HUES64 (cell line): Measurements from ENCODE around the gene GRID1.
"Not testable (repeated sequence)": the region's sequence is repeated elsewhere in the genome, so short reads cannot be mapped to it uniquely, and the experiment has no call there.

Source experiments
- H3K27ac ChIP-seq: 2 replicates; pipeline ENCODE4 v1.7.0; 2013; ENCODE audit warnings: low read depth, low read length, inconsistent platforms
- H3K27me3 ChIP-seq: 2 replicates; pipeline ENCODE4 v1.6.1; 2013; ENCODE audit warnings: mild to moderate bottlenecking, low read length; ENCODE audit not compliant: insufficient read depth
- H3K36me3 ChIP-seq: 2 replicates; pipeline ENCODE4 v1.6.1; 2013; ENCODE audit warnings: mild to moderate bottlenecking, low read length; ENCODE audit not compliant: insufficient read depth
- H3K4me1 ChIP-seq: 2 replicates; pipeline ENCODE4 v1.6.1; 2013; ENCODE audit warnings: mild to moderate bottlenecking, low read length, moderate library complexity; ENCODE audit not compliant: insufficient read depth
- H3K4me3 ChIP-seq: 2 replicates; pipeline ENCODE4 v1.5.1; 2013; ENCODE audit warnings: mild to moderate bottlenecking, low read length, moderate library complexity
- H3K9ac ChIP-seq: 2 replicates; pipeline ENCODE4 v1.6.1; 2013; ENCODE audit warnings: mild to moderate bottlenecking, low read depth, low read length
- H3K9me3 ChIP-seq: 2 replicates; pipeline ENCODE4 v1.6.1; 2013; ENCODE audit warnings: low read depth, low read length; ENCODE audit not compliant: insufficient read depth
- WGBS: fragments of 150-250, 120-280 bp; methylation state at CpG from one replicate; pipeline ENCODE4 v1.1.7; 2013; ENCODE audit warnings: missing lambda C conversion rate; 5-methylcytosine and 5-hydroxymethylcytosine counted together

The GRID1 gene

DNA sequence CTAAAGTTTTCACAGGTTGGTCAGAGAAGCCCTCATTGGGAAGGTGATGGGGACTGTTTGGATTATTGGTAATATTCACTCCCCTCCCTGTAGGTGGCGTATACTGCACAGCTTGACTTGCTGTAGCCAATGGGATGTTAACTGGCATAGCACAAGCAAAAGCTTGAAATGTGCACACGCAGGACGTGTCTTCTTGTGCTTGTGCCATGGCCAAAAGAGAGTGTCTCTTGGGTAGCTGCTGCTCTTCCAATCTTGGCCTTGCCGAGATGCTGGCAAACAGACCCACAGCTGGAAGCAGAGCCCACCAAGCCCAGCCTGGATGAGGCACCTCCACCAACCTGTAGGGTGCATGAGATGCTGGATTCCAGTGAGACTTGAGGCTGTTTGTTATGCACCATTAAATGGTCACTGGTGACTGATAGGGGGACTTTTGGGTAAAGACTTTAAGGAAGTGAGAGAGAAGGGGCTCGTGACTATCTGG is 266.0 kb downstream of the GRID1 start:
- 75% methylated on average over 5 of the region's 5 CpGs for WGBS
- no peaks in the 10 kb centered on the region for H3K36me3 ChIP-seq

GRCh38 chr10:86099542-86100334 is 266.9 kb downstream of the GRID1 start:
- Histone ChIP-seq H3K27me3 (no peaks in the 10 kb centered on the region), H3K9ac (no peak overlapping the region), H3K4me1 (no peaks in the 10 kb centered on the region), H3K4me3 (no peak overlapping the region), H3K27ac (no peak overlapping the region), H3K9me3 (no peaks in the 10 kb centered on the region), H3K36me3 (no peaks in the 10 kb centered on the region)
- WGBS = 85% methylated on average over 3 of the region's 3 CpGs

More for the DNA sequence above, 266.0 kb downstream of the GRID1 start:
- Histone ChIP-seq H3K27me3 (no peaks in the 10 kb centered on the region), H3K4me3 (no peak overlapping the region), H3K9ac (no peak overlapping the region), H3K27ac (no peak overlapping the region), H3K4me1 (no peaks in the 10 kb centered on the region), H3K9me3 (no peaks in the 10 kb centered on the region)

DNA sequence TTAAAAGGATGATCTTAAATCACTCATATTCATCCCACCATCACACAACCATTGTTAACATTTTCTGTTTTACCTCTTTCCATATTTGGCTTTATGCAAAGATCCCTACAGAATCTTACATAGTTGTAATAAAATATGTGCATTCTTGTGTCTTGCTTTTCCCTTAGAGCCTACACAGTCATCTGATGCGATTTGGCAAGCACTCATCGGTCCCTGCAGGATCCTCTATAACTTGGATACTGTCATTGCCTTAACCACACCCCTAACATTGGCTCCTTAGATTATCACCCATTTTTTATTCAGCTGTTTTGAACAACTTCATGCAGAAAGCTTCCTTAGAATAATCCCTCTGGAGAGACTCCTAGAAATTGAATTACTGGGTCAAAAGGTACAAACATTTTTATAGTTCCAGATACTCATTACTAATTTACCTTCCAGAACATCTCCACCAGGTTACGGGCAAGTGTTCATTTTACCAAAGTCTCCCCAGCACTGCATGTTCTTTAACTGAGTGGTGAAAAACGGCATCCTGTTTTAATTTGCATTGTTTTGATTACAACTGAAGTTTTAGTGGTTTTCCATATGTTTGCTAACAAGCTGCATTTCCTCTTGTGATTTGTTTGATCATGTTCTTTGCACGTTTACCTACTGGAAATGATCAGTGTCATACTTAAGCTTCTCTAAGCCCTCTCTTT is 268.3 kb downstream of the GRID1 start:
- Histone ChIP-seq H3K36me3 (no peaks in the 10 kb centered on the region), H3K27me3 (no peaks in the 10 kb centered on the region), H3K4me3 (no peak overlapping the region), H3K27ac (no peak overlapping the region), H3K9me3 (no peaks in the 10 kb centered on the region), H3K4me1 (no peaks in the 10 kb centered on the region), H3K9ac (no peak overlapping the region)
- WGBS = 87% methylated on average over 5 of the region's 5 CpGs

- H3K9me3 ChIP-seq, H3K27ac ChIP-seq, H3K9ac ChIP-seq, H3K36me3 ChIP-seq, H3K4me3 ChIP-seq, H3K27me3 ChIP-seq, H3K4me1 ChIP-seq: not testable (repeated sequence)
- 100% methylated on average over 1 of the region's 1 CpG for WGBS
Measured at GRCh38 chr10:86095061-86095460, 271.5 kb downstream of the GRID1 start.

DNA sequence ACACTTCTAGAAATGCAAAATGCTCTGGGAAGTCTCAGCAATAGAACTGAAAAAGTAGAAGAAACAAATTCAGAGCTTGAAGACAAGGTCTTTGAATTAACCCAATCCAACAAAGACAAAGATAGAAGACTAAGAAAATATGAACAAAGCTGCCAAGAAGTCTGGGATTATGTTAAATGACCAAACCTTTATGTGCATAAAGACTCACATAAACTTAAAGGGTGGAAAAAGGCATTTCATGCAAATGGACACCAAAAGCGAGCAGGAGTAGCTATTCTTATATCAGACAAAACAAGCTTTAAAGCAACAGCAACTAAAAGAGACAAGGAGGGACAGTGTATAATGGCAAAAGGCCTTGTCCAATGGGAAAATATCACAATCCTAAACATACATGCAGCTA is 274.3 kb downstream of the GRID1 start:
- H3K36me3 ChIP-seq, H3K4me1 ChIP-seq, H3K27ac ChIP-seq, H3K9me3 ChIP-seq, H3K4me3 ChIP-seq, H3K27me3 ChIP-seq, H3K9ac ChIP-seq: not testable (repeated sequence)
- WGBS = 91% methylated on average over 1 of the region's 1 CpG

DNA sequence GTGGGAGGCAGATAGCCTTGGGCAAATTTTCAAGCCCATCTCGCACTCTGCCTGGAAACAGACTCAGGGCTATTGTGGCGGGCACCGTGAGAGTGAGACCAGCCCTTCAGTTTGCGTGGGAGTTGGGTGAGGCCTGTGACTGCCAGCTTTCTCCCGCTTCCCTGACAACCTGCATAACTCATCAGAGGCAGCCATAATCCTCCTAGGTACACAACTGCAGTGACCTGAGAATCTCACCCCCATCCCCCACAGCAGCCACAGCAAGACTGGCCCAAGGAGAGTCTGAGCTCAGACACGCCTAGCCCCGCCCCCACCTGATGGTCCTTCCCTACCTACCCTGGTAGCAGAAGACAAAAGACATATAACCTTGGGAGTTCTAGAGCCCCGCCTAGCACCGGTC is 275.4 kb downstream of the GRID1 start:
- WGBS = 87% methylated on average over 9 of the region's 9 CpGs

DNA sequence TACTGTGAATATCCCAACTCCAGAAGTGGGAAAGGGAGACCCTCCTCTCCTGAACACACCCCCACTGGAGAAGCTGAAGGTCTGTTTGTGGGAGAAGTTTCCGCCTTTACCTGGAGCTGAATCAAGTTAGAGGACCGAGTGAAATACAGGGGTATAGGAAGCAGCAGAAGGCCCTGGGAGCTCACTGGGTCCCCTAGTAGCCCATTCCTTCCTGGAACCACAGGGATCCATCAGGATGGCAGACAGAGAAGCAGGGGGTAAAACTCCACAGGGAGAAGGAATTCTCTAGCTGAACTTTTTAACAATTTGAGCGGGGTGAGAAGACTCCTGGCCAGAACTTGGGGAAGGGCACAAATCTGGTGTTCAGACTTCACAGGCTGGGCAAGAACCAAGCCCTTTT is 275.8 kb downstream of the GRID1 start:
- H3K36me3 ChIP-seq = no peaks in the 10 kb centered on the region
- H3K27me3 ChIP-seq = no peaks in the 10 kb centered on the region
- no peaks in the 10 kb centered on the region for H3K4me1 ChIP-seq
- WGBS = 91% methylated on average over 3 of the region's 3 CpGs
- H3K9ac ChIP-seq = no peak overlapping the region
- H3K4me3 ChIP-seq = no peak overlapping the region
- H3K9me3 ChIP-seq = no peaks in the 10 kb centered on the region
- H3K27ac ChIP-seq = no peak overlapping the region

More for the DNA sequence above, 275.4 kb downstream of the GRID1 start:
- H3K4me1 ChIP-seq = no peaks in the 10 kb centered on the region
- H3K9me3 ChIP-seq = no peaks in the 10 kb centered on the region
- no peaks in the 10 kb centered on the region for H3K36me3 ChIP-seq
- no peak overlapping the region for H3K9ac ChIP-seq
- no peak overlapping the region for H3K4me3 ChIP-seq
- no peak overlapping the region for H3K27ac ChIP-seq
- no peaks in the 10 kb centered on the region for H3K27me3 ChIP-seq

GRCh38 chr10:86087716-86088115 is 278.9 kb downstream of the GRID1 start:
- Histone ChIP-seq H3K4me1 (no peaks in the 10 kb centered on the region), H3K27ac (no peak overlapping the region), H3K36me3 (no peaks in the 10 kb centered on the region), H3K9ac (no peak overlapping the region), H3K9me3 (no peaks in the 10 kb centered on the region), H3K27me3 (no peaks in the 10 kb centered on the region), H3K4me3 (no peak overlapping the region)
- 84% methylated on average over 9 of the region's 9 CpGs for WGBS

- no peak overlapping the region for H3K4me3 ChIP-seq
- 94% methylated on average over 4 of the region's 4 CpGs for WGBS
Measured at GRCh38 chr10:86086418-86086817, 280.2 kb downstream of the GRID1 start.

DNA sequence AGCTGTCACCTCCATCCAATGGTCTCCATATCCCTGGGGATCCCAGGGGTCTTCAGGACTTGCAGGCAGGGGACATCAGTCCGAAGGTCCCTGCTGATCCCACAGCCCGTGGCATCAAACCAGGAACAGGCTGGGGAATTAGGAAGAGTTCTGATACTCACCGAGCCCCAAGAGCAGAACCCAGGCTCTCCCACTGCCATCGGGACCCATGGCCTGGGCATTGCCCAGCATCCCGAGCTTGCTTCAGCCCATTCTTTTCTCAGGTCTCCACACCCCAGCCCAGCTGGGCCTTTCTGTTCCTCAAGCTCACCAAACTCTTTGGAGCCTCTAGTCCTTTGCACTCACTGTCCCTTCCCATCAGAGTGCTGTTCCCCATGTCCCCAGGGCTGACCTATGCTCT is 280.9 kb downstream of the GRID1 start:
- Histone ChIP-seq H3K4me1 (no peaks in the 10 kb centered on the region), H3K9ac (no peak overlapping the region), H3K4me3 (no peak overlapping the region), H3K27me3 (no peaks in the 10 kb centered on the region), H3K27ac (no peak overlapping the region), H3K9me3 (no peaks in the 10 kb centered on the region), H3K36me3 (no peaks in the 10 kb centered on the region)
- 90% methylated on average over 5 of the region's 5 CpGs for WGBS

More at GRCh38 chr10:86086418-86086817, 280.2 kb downstream of the GRID1 start:
- Histone ChIP-seq H3K4me1 (no peaks in the 10 kb centered on the region), H3K9ac (no peak overlapping the region), H3K27me3 (no peaks in the 10 kb centered on the region), H3K9me3 (no peaks in the 10 kb centered on the region), H3K27ac (no peak overlapping the region), H3K36me3 (no peaks in the 10 kb centered on the region)

DNA sequence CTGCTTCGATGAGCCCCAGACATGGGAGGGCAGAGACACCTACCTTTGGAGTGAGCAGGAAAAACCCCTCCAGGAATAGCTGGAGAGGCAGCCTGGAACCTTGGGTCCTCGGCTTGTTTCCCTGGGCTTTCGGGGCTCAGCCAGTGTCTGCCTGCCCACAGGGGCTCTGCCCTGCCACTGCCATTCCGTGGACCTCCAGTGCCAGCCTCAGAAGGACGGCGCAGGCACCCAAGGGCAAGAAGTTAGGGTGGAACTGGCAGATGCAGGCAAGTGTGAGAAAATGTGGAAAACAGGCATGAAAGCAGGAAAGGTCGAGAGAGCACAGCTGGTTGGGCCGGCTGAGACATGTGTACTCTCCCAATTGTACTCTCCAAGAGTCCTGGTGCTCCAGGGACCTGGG is 281.5 kb downstream of the GRID1 start:
- no peak overlapping the region for H3K4me3 ChIP-seq
- no peak overlapping the region for H3K9ac ChIP-seq
- no peaks in the 10 kb centered on the region for H3K27me3 ChIP-seq
- H3K27ac ChIP-seq = no peak overlapping the region
- 92% methylated on average over 8 of the region's 8 CpGs for WGBS
- H3K9me3 ChIP-seq = no peaks in the 10 kb centered on the region
- H3K36me3 ChIP-seq = no peaks in the 10 kb centered on the region
- no peaks in the 10 kb centered on the region for H3K4me1 ChIP-seq
